ENCODE data around the gene MYL4. TPM values are rescaled to one million over a fixed set of nuclear protein-coding genes. Genes with fewer than 3 reads are reported as not detected.

The MYL4 gene
- total RNA-seq, 1 donor from 2014 or later: not detected

DNA sequence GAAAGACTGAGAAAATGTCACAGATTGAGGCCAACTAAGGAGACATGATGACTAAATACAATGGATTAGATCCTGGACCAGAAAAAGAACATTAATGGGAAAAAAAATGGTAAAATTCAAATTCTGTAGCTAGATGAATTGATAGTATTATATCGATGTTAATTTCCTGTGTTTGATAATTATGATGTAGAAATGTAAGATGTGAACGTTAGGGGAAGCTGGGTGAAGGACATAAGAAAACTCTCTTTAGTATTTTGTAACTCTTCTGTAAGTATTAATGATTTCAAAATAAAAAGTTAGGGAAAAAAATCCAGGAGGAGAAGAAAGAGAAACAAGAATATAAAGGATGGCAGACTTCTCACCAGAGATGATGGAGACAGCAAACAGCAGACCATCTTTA, 41.7 kb downstream of the MYL4 start:
- DNase-seq (ENCODE audit: extremely low spot score in 2 of 2): no peak
- peaks cover 13% of the 10 kb centered on the region for H3K4me1 ChIP-seq
- H3K36me3 ChIP-seq: no peaks in the 10 kb centered on the region
- H3K9me3 ChIP-seq: no peaks in the 10 kb centered on the region
- TF ChIP-seq POLR2AphosphoS5 (IDR thresholded peaks at IDR 0.05; ENCODE audit: insufficient read depth in 1 of 2, low read depth in 1 of 2) (no peak), POLR2A (IDR thresholded peaks at IDR 0.05) (no peak)
- TF ChIP-seq, protein P1, sequence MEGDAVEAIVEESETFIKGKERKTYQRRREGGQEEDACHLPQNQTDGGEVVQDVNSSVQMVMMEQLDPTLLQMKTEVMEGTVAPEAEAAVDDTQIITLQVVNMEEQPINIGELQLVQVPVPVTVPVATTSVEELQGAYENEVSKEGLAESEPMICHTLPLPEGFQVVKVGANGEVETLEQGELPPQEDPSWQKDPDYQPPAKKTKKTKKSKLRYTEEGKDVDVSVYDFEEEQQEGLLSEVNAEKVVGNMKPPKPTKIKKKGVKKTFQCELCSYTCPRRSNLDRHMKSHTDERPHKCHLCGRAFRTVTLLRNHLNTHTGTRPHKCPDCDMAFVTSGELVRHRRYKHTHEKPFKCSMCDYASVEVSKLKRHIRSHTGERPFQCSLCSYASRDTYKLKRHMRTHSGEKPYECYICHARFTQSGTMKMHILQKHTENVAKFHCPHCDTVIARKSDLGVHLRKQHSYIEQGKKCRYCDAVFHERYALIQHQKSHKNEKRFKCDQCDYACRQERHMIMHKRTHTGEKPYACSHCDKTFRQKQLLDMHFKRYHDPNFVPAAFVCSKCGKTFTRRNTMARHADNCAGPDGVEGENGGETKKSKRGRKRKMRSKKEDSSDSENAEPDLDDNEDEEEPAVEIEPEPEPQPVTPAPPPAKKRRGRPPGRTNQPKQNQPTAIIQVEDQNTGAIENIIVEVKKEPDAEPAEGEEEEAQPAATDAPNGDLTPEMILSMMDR (IDR thresholded peaks at IDR 0.05): no peak
- no peaks in the 10 kb centered on the region for H3K27me3 ChIP-seq
- H3K4me3 ChIP-seq: no peak overlapping the region
- intact Hi-C loops (cut with DNase I): no loop called here
- H3K27ac ChIP-seq: no peak overlapping the region

GRCh38 chr17:47251421-47251940, 42.3 kb downstream of the MYL4 start:
- DNase-seq (ENCODE audit: extremely low spot score in 2 of 2): no peak
- TF ChIP-seq POLR2A (IDR thresholded peaks at IDR 0.05): no peak
- TF ChIP-seq, protein P1 (IDR thresholded peaks at IDR 0.05): no peak
- no peak for TF ChIP-seq POLR2AphosphoS5 (IDR thresholded peaks at IDR 0.05; ENCODE audit: insufficient read depth in 1 of 2, low read depth in 1 of 2)
- intact Hi-C loops (cut with DNase I): no loop called here

DNA sequence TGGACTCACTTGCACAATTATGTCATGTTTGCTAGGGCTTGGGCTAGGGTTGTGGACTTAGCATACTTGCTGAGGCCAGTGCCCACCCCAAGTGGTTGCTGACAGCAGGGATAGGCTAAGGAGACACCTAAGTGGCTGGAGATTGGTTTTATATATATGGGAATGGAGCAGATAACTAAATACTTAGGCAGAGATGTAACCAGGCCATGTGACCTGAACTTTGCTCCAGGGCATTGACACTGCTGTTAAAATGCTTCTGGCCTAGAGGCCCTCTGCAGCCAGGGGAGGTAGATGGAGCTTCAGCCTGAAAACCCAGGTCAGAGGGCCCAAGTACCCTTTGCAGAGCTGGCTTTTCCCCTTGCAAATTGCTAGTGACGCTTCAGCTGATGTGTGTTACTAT, 43.1 kb downstream of the MYL4 start:
- Histone ChIP-seq H3K27ac (no peak overlapping the region), H3K4me1 (peaks cover 12% of the 10 kb centered on the region), H3K27me3 (no peaks in the 10 kb centered on the region), H3K36me3 (no peaks in the 10 kb centered on the region), H3K9me3 (no peaks in the 10 kb centered on the region), H3K4me3 (no peak overlapping the region)
- no peak for DNase-seq (ENCODE audit: extremely low spot score in 2 of 2)
- intact Hi-C loops (cut with DNase I): no loop called here
- TF ChIP-seq, protein P1 (IDR thresholded peaks at IDR 0.05): no peak
- no peak for TF ChIP-seq POLR2A (IDR thresholded peaks at IDR 0.05)
- TF ChIP-seq POLR2AphosphoS5 (IDR thresholded peaks at IDR 0.05; ENCODE audit: insufficient read depth in 1 of 2, low read depth in 1 of 2): no peak

More at GRCh38 chr17:47251421-47251940, 42.3 kb downstream of the MYL4 start:
- Histone ChIP-seq H3K9me3 (no peaks in the 10 kb centered on the region), H3K36me3 (no peaks in the 10 kb centered on the region), H3K4me1 (peaks cover 12% of the 10 kb centered on the region), H3K4me3 (no peak overlapping the region), H3K27ac (no peak overlapping the region), H3K27me3 (no peaks in the 10 kb centered on the region)

DNA sequence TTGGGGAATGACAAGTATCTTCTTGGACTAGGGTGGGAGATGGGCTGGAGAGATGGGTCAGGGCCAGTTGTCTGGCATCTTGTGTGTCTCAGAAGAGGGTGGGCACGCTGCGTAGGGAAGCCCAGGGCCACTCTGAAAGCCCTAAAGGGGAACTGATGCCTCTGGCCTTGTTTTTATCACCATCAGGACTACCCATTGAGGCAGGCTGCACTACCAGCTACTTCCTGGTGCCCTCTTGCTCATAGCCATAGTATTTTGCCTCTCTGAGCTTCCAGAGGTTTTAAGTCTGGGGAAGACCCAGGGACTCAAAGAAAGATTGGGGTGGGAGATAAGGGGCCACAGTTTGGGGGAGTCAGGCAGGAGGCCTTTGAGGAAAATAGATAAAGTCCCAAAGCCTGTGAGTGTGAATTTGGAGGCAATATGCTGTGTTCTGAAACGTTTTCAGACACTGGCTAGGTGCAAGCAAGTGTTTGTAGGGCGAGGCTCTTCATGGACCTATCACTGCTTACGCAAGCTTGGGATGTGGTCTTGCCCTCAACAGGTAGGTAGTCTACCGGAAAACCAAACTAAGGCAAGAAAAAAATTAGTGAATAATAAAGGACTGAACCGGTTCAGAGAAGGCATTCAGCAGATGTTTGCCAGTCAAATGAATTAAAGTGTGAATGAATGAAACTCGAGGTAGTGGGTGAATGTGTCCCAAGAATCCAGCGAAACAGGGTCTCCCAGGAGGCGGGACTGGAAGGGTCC, 43.8 kb downstream of the MYL4 start:
- H3K4me1 ChIP-seq: peaks cover 12% of the 10 kb centered on the region
- TF ChIP-seq POLR2A (IDR thresholded peaks at IDR 0.05) (no peak), POLR2AphosphoS5 (IDR thresholded peaks at IDR 0.05; ENCODE audit: insufficient read depth in 1 of 2, low read depth in 1 of 2) (no peak)
- TF ChIP-seq, protein P1 (IDR thresholded peaks at IDR 0.05): no peak
- H3K36me3 ChIP-seq: no peaks in the 10 kb centered on the region
- H3K9me3 ChIP-seq: no peaks in the 10 kb centered on the region
- DNase-seq (ENCODE audit: extremely low spot score in 2 of 2): no peak
- intact Hi-C loops (cut with DNase I): no loop called here
- peak overlapping the region; percentile 64 to 74 for H3K4me3 ChIP-seq
- H3K27ac ChIP-seq: peak overlapping the region; percentile 71
- H3K27me3 ChIP-seq: no peaks in the 10 kb centered on the region
